Left colon (tissue), 2 donors: ENCODE data around the gene C1orf87. TPM values are rescaled to one million over a fixed set of nuclear protein-coding genes. Genes with fewer than 3 reads are reported as not detected.
A peak's percentile ranks its signal among the peaks of the same experiment; 100 is the strongest.

Source experiments
- ATAC-seq: fragments of 200-7000 bp; cut with Tn5 transposase; one replicate; pipeline ENCODE4 v1.9.1; 2020; ENCODE audit warnings: mild to moderate bottlenecking, moderate library complexity
- DNase-seq, 2 donors: peaks; one replicate each; pipeline ENCODE4 v3.0.0-alpha.2; 2020
- intact Hi-C, 2 donors: fragments of 100-400 bp; cut with DNase I in 1 of 2; cut with micrococcal nuclease in 1 of 2; formaldehyde crosslinking; loops; one replicate each; pipeline versions ENCODE4 v1.11.2 to v1.14.0; 2022; cut with DNase I, micrococcal nuclease
- total RNA-seq, 2 donors: library from RNA; stranded (reverse); fragmentation: NEBNext Ultra II Directional; extraction: Animal tissue kit (Norgen Biotek cat#: 25700); gene quantifications; one replicate each; pipeline ENCODE4 v1.2.1, GENCODE V29; 2021
- donor health status: DM: no; HTN: no; CAD: no.
- donor health status: DM: yes; HTN: yes; CAD: no.

The C1orf87 gene
- total RNA-seq, 2 donors from 2014 or later, result not detected

- ATAC-seq (no peak), DNase-seq (no peak)
- intact Hi-C loops, result no loop called here
Measured at GRCh38 chr1:60068393-60069045, 5.1 kb downstream of the C1orf87 start.

GRCh38 chr1:60066001-60066400 lies 7.6 kb downstream of the C1orf87 start:
- intact Hi-C loops, result no loop called here
- no peak for ATAC-seq
- no peak for DNase-seq

DNA sequence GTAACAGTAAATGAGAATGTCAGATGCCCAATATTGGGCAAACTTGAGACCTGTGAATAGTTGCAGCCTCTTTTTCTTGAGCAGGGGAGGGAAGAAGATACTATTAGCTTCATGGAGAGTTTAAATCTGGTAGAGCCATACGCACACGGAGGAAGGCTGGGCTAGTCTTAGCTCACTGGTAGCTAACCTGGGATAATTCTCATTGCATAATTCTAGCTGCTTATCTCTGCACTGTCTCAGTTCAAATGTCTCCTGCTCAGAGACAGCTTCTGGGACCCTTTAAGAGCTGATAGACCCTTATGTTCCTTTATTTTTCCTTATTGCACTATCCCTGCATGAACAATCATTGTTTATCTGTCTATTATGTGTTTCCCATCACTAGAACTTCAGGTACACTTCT lies 8.4 kb downstream of the C1orf87 start:
- DNase-seq (no peak), ATAC-seq (no peak)
- intact Hi-C loops, result no loop called here

- ATAC-seq (no peak), DNase-seq (no peak)
- intact Hi-C loops, result no loop called here
Measured at GRCh38 chr1:60063561-60063960, 10.0 kb downstream of the C1orf87 start.

DNA sequence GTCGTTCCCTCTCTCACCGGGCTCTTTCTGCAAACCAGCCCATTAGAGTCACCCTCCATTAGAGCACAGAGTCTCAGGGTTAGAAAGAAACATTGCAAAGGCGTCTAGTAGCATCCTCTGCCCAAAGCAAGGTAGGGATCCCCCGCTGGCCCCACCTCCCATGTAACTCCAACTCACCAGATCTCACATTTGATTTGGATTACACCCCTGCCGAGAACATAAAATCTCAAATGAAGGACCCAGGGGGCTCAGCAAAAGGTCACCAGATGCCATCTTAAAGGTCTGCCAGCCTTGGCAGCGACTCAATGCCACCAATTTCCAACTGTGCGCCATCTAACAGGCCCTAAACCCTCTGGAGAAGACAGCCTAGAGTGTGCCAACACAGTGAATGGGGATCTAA lies 14.1 kb downstream of the C1orf87 start:
- intact Hi-C loops, result no loop called here
- ATAC-seq (no peak), DNase-seq (no peak)

- intact Hi-C loops, result no loop called here
- DNase-seq (no peak), ATAC-seq (no peak)
Measured at GRCh38 chr1:60055336-60055735, 18.2 kb downstream of the C1orf87 start.

DNA sequence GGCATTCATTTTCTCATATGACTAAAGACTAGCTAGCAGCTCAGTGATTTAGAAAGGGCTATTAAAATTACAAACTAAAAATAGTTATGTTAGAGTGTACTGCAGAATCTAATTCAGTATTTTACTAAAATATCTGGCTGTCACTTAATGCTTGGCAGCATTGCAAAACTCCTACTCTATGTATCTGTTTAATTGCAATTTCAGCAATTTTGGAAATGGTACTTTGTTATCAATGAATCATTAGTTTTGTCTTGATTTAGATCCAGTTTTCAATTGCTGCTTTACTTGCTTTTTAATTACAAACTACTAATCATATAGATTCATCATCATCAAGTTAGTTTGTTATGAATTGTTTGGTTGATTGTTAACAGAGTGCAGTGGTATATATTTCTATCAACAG lies 19.2 kb downstream of the C1orf87 start:
- ATAC-seq (no peak), DNase-seq (no peak)
- intact Hi-C loops, result no loop called here

DNA sequence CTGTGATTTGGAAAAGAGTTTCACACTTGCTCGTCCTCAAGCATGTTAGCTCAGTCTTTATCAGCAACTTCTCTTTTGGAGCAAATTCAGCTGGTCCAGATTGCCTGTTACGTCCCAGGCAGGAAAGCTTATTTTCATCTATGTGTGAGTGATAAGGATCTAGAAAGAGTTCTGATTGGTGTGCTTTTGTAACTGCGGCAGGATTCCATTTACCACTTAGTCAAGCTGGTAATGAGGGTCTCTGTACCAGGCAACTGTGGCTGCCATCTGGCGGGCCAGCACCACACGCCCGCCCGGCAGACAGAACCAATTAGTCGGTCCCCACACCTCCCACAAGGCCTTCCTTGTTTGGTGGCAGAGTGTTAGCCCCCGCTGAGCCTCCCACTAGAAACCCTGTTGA lies 21.0 kb downstream of the C1orf87 start:
- intact Hi-C loops, result no loop called here
- ATAC-seq (no peak), DNase-seq (no peak)

DNA sequence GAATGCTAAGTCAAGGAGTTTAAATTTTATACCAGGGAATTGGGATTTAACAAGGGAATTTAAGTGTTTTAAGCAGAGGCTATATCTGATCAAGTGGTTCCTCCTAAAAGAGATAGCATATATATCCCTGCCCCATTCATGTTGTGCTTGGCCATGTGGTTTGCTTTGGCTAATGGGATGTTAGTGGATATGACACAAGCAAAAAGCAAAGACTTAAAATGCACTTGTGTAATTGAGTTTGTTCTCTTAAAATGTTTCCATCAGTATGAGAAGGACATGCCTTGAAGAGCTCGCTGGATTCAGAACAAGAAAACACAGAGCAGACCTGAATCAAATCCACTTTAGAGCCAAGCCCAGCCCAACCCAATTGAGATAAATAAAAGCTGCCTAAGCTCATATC lies 22.4 kb downstream of the C1orf87 start:
- intact Hi-C loops, result no loop called here
- no peak for DNase-seq
- no peak for ATAC-seq

DNA sequence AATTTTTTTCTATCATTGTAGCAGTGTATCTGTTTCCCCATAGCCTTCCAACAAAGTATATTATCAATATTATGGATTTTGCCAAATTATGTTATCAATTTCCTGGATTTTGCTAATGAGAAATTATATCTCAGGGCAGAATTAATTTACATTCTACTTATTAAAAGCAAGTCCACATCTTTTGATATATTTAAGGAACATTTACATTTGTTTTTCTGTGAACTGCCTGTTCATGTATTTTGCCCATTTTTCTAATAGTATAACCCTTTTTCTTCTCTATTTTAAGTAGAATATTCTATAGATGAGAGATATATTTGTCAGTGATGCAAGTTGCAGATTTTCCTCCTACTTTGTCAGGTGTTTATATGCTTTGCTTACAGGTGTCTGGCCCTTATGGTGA lies 24.4 kb downstream of the C1orf87 start:
- DNase-seq (no peak), ATAC-seq (no peak)
- intact Hi-C loops, result no loop called here

DNA sequence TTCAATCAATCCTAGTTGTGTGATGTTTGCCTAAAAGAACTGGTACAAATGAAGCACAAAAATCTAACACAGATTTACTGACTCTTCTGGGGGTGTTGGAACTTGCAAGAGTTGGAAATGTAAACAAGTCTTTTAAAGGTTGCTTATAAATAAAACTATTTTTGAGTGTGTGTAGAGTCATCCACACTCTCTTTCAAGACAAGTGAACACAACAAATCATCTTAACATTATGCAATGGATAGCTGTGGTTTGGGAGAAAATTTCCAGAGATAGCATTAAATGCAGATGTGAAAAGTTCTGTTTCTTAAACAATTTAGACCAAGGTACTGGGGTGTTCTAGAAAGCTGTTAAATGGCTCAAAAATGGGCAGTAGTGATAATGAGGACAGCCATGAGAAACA lies 28.7 kb downstream of the C1orf87 start:
- no peak for ATAC-seq
- intact Hi-C loops, result no loop called here
- no peak for DNase-seq

DNA sequence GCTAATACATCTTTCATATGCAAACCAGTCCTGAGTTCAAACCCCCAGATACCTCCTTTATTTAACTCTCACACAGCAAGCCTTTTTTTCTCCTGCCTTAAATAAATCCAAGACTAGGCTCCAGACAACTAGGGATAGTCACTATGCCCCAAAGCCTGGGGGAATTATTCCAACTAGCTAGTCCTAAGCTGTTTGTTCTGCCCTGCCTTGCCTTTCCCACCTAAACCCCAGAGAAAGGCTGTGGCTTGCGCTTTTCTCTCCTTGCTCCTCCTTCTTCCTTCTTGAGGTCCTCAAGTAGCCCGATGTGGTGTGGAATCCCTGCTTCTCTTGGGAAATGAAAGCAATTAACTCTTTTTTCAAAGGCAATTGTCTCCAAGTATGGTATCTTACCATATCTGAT lies 31.8 kb downstream of the C1orf87 start:
- intact Hi-C loops, result no loop called here
- ATAC-seq, result no peak
- no peak for DNase-seq

DNA sequence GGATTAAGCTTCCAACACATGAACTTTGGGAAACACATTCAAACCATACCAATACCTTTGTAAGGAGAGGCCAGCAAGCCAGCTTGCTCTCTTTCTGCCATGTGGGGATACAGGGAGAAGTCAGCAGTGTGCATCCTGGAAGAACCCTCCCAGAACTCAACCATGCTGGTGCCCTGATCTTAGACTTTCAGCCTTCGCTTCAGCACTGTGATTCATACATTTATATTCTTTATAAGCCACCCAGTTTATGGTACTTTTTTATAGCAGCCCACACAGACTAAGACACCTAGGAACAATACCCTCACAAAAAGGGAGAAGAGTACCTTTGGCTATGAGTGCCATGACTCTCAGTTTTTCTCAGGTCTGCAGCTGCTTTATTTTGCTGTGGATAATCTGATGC lies 35.9 kb downstream of the C1orf87 start:
- intact Hi-C loops, result no loop called here
- ATAC-seq, result peak; percentile 61
- DNase-seq, result no peak

GRCh38 chr1:60036856-60037460 lies 36.6 kb downstream of the C1orf87 start:
- intact Hi-C loops, result no loop called here
- DNase-seq (no peak), ATAC-seq (no peak)

- DNase-seq (no peak), ATAC-seq (peak; percentile 90)
- intact Hi-C loops, result no loop called here
Measured at GRCh38 chr1:60035921-60036320, 37.6 kb downstream of the C1orf87 start.

GRCh38 chr1:60034999-60035398 lies 38.6 kb downstream of the C1orf87 start:
- intact Hi-C loops, result no loop called here
- DNase-seq (no peak), ATAC-seq (no peak)

- intact Hi-C loops, result no loop called here
- DNase-seq (no peak), ATAC-seq (no peak)
Measured at GRCh38 chr1:60033066-60033465, 40.5 kb downstream of the C1orf87 start.

DNA sequence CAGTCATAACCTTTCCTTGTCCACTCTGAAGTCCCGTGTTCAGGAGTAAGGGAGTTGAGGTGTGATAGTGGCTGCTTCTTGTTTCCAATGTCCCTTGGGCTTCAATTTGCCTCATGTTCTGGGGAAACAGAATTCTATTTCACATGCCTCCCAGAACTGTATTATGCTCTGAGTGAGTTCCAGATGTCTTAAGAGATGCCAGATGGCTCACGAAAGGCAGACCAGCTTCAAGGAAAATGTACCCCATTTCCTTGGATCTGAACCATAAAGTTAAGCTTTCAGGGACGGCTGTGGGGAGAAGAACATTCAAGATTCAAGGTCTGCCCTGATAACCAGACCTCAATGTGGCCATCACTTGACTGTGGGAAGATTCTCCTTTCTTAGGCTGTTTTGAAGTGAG lies 42.4 kb downstream of the C1orf87 start:
- ATAC-seq, result no peak
- intact Hi-C loops, result no loop called here
- DNase-seq, result no peak

GRCh38 chr1:60025552-60025951 lies 48.0 kb downstream of the C1orf87 start:
- no peak for ATAC-seq
- no peak for DNase-seq
- intact Hi-C loops, result no loop called here

GRCh38 chr1:60017508-60018205 lies 55.9 kb downstream of the C1orf87 start:
- DNase-seq (no peak), ATAC-seq (no peak)
- intact Hi-C loops, result no loop called here

GRCh38 chr1:60010690-60011089 lies 62.9 kb downstream of the C1orf87 start:
- ATAC-seq, result no peak
- no peak for DNase-seq
- intact Hi-C loops, result no loop called here
